Bone marrow (tissue), 2 donors: Measurements from ENCODE around the gene ATF5.
"Not testable (repeated sequence)": the region's sequence is repeated elsewhere in the genome, so short reads cannot be mapped to it uniquely, and the experiment has no call there.

Experiments used
- DNase-seq, 2 donors: peaks; one replicate each; lab custom pipeline; 2025; lab: John Stamatoyannopoulos, UW

Gene ATF5

GRCh38 chr19:49923055-49924003 is 5.7 kb upstream of the ATF5 start:
- no peak for DNase-seq

GRCh38 chr19:49924004-49924880 is 4.8 kb upstream of the ATF5 start:
- no peak for DNase-seq

GRCh38 chr19:49924881-49925210 is 4.2 kb upstream of the ATF5 start:
- DNase-seq, result not testable (repeated sequence)

GRCh38 chr19:49925486-49925885 is 3.5 kb upstream of the ATF5 start:
- DNase-seq, result no peak

GRCh38 chr19:49926515-49926914 is 2.5 kb upstream of the ATF5 start:
- no peak for DNase-seq

- DNase-seq, result no peak
These were observed 1.3 kb upstream of the ATF5 start for GRCh38 chr19:49927526-49928264.

GRCh38 chr19:49929611-49930482 is 842 bp downstream of the ATF5 start:
- peak; percentile 94 to 96 for DNase-seq

- DNase-seq, result no peak
These were observed 1.5 kb downstream of the ATF5 start for GRCh38 chr19:49930483-49931011.

- DNase-seq, result no peak
These were observed 2.5 kb downstream of the ATF5 start for GRCh38 chr19:49931293-49932040.

- no peak for DNase-seq
These were observed 3.0 kb downstream of the ATF5 start for GRCh38 chr19:49932041-49932451.

- no peak for DNase-seq
These were observed 3.7 kb downstream of the ATF5 start for GRCh38 chr19:49932731-49933131.

- DNase-seq, result no peak
These were observed 4.6 kb downstream of the ATF5 start for GRCh38 chr19:49933643-49934042.

GRCh38 chr19:49936549-49936948 is 7.5 kb downstream of the ATF5 start:
- DNase-seq, result no peak

- DNase-seq, result peak; percentile 55 to 59
These were observed 8.9 kb downstream of the ATF5 start for GRCh38 chr19:49937750-49938381.

GRCh38 chr19:49938662-49939061 is 9.7 kb downstream of the ATF5 start:
- no peak for DNase-seq

- no peak for DNase-seq
These were observed 10.9 kb downstream of the ATF5 start for GRCh38 chr19:49939721-49940481.

GRCh38 chr19:49940482-49940791 is 11.4 kb downstream of the ATF5 start:
- no peak for DNase-seq

GRCh38 chr19:49944567-49944966 is 15.6 kb downstream of the ATF5 start:
- DNase-seq, result not testable (repeated sequence)

GRCh38 chr19:49946415-49946814 is 17.4 kb downstream of the ATF5 start:
- DNase-seq, result no peak
